Prostate gland (tissue), 2 donors: ENCODE results near the gene GSX2.

Source experiments
- CTCF ChIP-seq, 4 experiments: fragments of 200-600 bp in 2 of 4; fragments of 450-650 bp in 2 of 4; sonication (generic) in 2 of 4; IDR thresholded peaks; 1 replicate in 3 of 4; 2 replicates in 1 of 4; pipeline ENCODE4 v1.5.1; 2016 to 2019; ENCODE audit warnings: antibody characterized with exemption in 4 of 4, mild to moderate bottlenecking in 2 of 4, moderate library complexity in 2 of 4
- POLR2A ChIP-seq: fragments of 450-650 bp; IDR thresholded peaks from one replicate; pipeline ENCODE4 v1.6.1; 2016; ENCODE audit warnings: antibody characterized with exemption, mild to moderate bottlenecking
- POLR2AphosphoS5 ChIP-seq: sonication (generic); formaldehyde crosslinking; IDR thresholded peaks from one replicate; pipeline ENCODE4 v1.6.1; 2017; ENCODE audit warnings: antibody characterized with exemption

GRCh38 chr4:54092405-54093323 is 7.3 kb upstream of the GSX2 start:
- TF ChIP-seq POLR2AphosphoS5 (no peak), POLR2A (no peak), CTCF (IDR thresholded peaks at IDR 0.05) (no peak)
